PC-9 (cell line): ENCODE measurements around the gene EFCAB13. TPM values are rescaled to one million over a fixed set of nuclear protein-coding genes. Genes with fewer than 3 reads are reported as not detected.

ENCODE experiments used
- BruUV-seq: library from RNA; stranded (reverse); fragments of 400-500 nt; replicated peaks from 2 replicates; lab custom pipeline; 2021; lab: Mats Ljungman, UMichigan
- CTCF ChIA-PET: fragments of 300-600 bp; sonication (Branson Sonifier 250); formaldehyde crosslinking; loops from one replicate; lab custom pipeline; 2022; ENCODE audit warnings: antibody characterized with exemption; lab: Charles Lee
- POLR2A ChIA-PET: fragments of 300-600 bp; sonication (Branson Sonifier 250); formaldehyde crosslinking; loops from one replicate; lab custom pipeline; 2022; ENCODE audit warnings: antibody characterized with exemption; ENCODE audit not compliant: unreplicated experiment; lab: Charles Lee
- DNase-seq, 2 experiments: peaks; one replicate each; pipeline versions ENCODE4 v3.0.0 to v3.0.0-alpha.2; 2015 to 2022; ENCODE audit warnings: mixed read lengths in 1 of 2
- H2AFZ ChIP-seq: fragments of 200-600 bp; sonication (generic); 2 replicates; pipeline ENCODE4 v1.8.1; 2017; ENCODE audit warnings: antibody characterized with exemption
- H3F3A ChIP-seq: fragments of 200-600 bp; sonication (generic); 2 replicates; pipeline ENCODE4 v1.8.1; 2017; ENCODE audit warnings: antibody characterized with exemption, mild to moderate bottlenecking, low read depth; ENCODE audit not compliant: insufficient read depth
- H3K27ac ChIP-seq: fragments of 200-600 bp; sonication (generic); 2 replicates; pipeline ENCODE4 v1.6.1; 2016; ENCODE audit warnings: mixed run types
- H3K27me3 ChIP-seq: fragments of 200-600 bp; sonication (generic); 2 replicates; pipeline ENCODE4 v1.6.1; 2016; ENCODE audit warnings: low read depth, mixed run types; ENCODE audit not compliant: insufficient read depth
- H3K36me3 ChIP-seq: fragments of 200-600 bp; sonication (generic); 2 replicates; pipeline ENCODE4 v1.6.1; 2016; ENCODE audit warnings: low read depth, mixed run types
- H3K4me1 ChIP-seq: fragments of 200-600 bp; sonication (generic); replicated peaks from 2 replicates; pipeline ENCODE4 v1.6.1; 2016; ENCODE audit warnings: mixed run types; ENCODE audit not compliant: insufficient read depth
- H3K4me2 ChIP-seq: fragments of 200-600 bp; sonication (generic); 2 replicates; pipeline ENCODE4 v1.6.1; 2017; ENCODE audit warnings: mixed run types
- H3K4me3 ChIP-seq: fragments of 200-600 bp; sonication (generic); 2 replicates; pipeline ENCODE4 v1.6.1; 2016; ENCODE audit warnings: mixed run types
- H3K79me2 ChIP-seq: fragments of 200-600 bp; sonication (generic); 2 replicates; pipeline ENCODE4 v1.6.1; 2017; ENCODE audit warnings: low read depth, mixed run types
- H3K9me2 ChIP-seq: fragments of 200-600 bp; sonication (generic); 2 replicates; pipeline ENCODE4 v1.8.1; 2017; ENCODE audit warnings: mild to moderate bottlenecking; ENCODE audit not compliant: insufficient read depth
- H3K9me3 ChIP-seq: fragments of 200-600 bp; sonication (generic); 2 replicates; pipeline ENCODE4 v1.8.1; 2016; ENCODE audit warnings: low read depth; ENCODE audit not compliant: insufficient read depth
- H4K20me1 ChIP-seq: fragments of 200-600 bp; sonication (generic); 2 replicates; pipeline ENCODE4 v1.8.1; 2017; ENCODE audit not compliant: insufficient read depth
- CTCF ChIP-seq: fragments of 200-600 bp; sonication (generic); conservative IDR thresholded peaks from 2 replicates; pipeline ENCODE4 v1.6.1; 2017; ENCODE audit warnings: mixed run types, antibody characterized with exemption, mild to moderate bottlenecking, moderate library complexity
- EZH2 ChIP-seq: fragments of 200-600 bp; sonication (generic); IDR thresholded peaks from 2 replicates; pipeline ENCODE4 v1.8.0; 2017; ENCODE audit warnings: antibody characterized with exemption, low read depth
- intact Hi-C: fragments of 100-400 bp; cut with micrococcal nuclease; formaldehyde crosslinking; loops from one replicate; pipeline ENCODE4 v1.10.0; 2022; ENCODE audit not compliant: unreplicated experiment
- total RNA-seq: library from RNA; stranded (reverse); gene quantifications from 2 replicates; pipeline ENCODE4 v1.2.3, GENCODE V29; 2021

EFCAB13 gene
- total RNA-seq, 1 experiment from 2014 or later = 3.3 TPM

GRCh38 chr17:47277921-47278320, 45.8 kb upstream of the EFCAB13 start:
- CTCF ChIA-PET = no interaction called here
- H3F3A ChIP-seq = peaks cover 39% of the 10 kb centered on the region
- H3K27me3 ChIP-seq = no peaks in the 10 kb centered on the region
- POLR2A ChIA-PET = interaction anchor here (1.0 kb wide), 1 partner anchor 38 kb away, joined by 4 read pairs; no protein-coding TSS in a partner anchor
- no peaks in the 10 kb centered on the region for H3K36me3 ChIP-seq
- H3K9me2 ChIP-seq = no peaks in the 10 kb centered on the region
- H3K4me2 ChIP-seq = peak overlapping the region; percentile 59
- no peak for TF ChIP-seq EZH2
- intact Hi-C loops = loop anchor here (5.0 kb wide), 1 partner anchor 36 kb away; no protein-coding TSS in a partner anchor
- BruUV-seq = no TSS peak
- H2AFZ ChIP-seq = no peak overlapping the region
- H4K20me1 ChIP-seq = no peaks in the 10 kb centered on the region
- H3K27ac ChIP-seq = peak overlapping the region; percentile 87
- no peak overlapping the region for H3K4me3 ChIP-seq
- no peaks in the 10 kb centered on the region for H3K79me2 ChIP-seq
- no peak for DNase-seq
- H3K9me3 ChIP-seq = no peaks in the 10 kb centered on the region
- peaks cover 70% of the 10 kb centered on the region for H3K4me1 ChIP-seq

GRCh38 chr17:47278561-47278960, 45.2 kb upstream of the EFCAB13 start:
- H3K27ac ChIP-seq = peak overlapping the region; percentile 87
- H3K4me1 ChIP-seq = peaks cover 70% of the 10 kb centered on the region
- H4K20me1 ChIP-seq = no peaks in the 10 kb centered on the region
- H2AFZ ChIP-seq = no peak overlapping the region
- H3K9me2 ChIP-seq = no peaks in the 10 kb centered on the region
- peaks cover 39% of the 10 kb centered on the region for H3F3A ChIP-seq
- peak overlapping the region; percentile 59 for H3K4me2 ChIP-seq
- H3K36me3 ChIP-seq = no peaks in the 10 kb centered on the region
- H3K27me3 ChIP-seq = no peaks in the 10 kb centered on the region
- POLR2A ChIA-PET = interaction anchor here (0.5 to 1.0 kb wide), 5 partner anchors 18 to 75 kb away, joined by 3 to 7 read pairs (median 4); no protein-coding TSS in a partner anchor
- BruUV-seq = TSS peak; percentile 87
- H3K79me2 ChIP-seq = no peaks in the 10 kb centered on the region
- no peaks in the 10 kb centered on the region for H3K9me3 ChIP-seq
- CTCF ChIA-PET = interaction anchor here (1.1 kb wide), 1 partner anchor 37 kb away, joined by 4 read pairs; no protein-coding TSS in a partner anchor
- DNase-seq = no peak
- no peak overlapping the region for H3K4me3 ChIP-seq
- intact Hi-C loops = loop anchor here (5.0 kb wide), 1 partner anchor 36 kb away; no protein-coding TSS in a partner anchor
- no peak for TF ChIP-seq EZH2
- TF ChIP-seq CTCF = no peak

GRCh38 chr17:47279062-47279801, 44.5 kb upstream of the EFCAB13 start:
- H3K27me3 ChIP-seq = no peaks in the 10 kb centered on the region
- H3F3A ChIP-seq = peaks cover 39% of the 10 kb centered on the region
- no peak overlapping the region for H2AFZ ChIP-seq
- peak overlapping the region; percentile 87 for H3K27ac ChIP-seq
- no TSS peak for BruUV-seq
- POLR2A ChIA-PET = interaction anchor here (0.5 to 1.0 kb wide), 5 partner anchors 26 to 370 kb away, joined by 3 to 7 read pairs (median 4); partner anchors contain the start of gene KPNB1
- H3K4me3 ChIP-seq = no peak overlapping the region
- no peaks in the 10 kb centered on the region; the same call in 1 of the 2 replicates for H3K9me2 ChIP-seq
- H3K79me2 ChIP-seq = no peaks in the 10 kb centered on the region
- H3K36me3 ChIP-seq = no peaks in the 10 kb centered on the region
- CTCF ChIA-PET = interaction anchor here (1.1 kb wide), 1 partner anchor 36 kb away, joined by 4 read pairs; no protein-coding TSS in a partner anchor
- no peaks in the 10 kb centered on the region for H3K9me3 ChIP-seq
- no peak for TF ChIP-seq CTCF
- no peak for TF ChIP-seq EZH2
- peak; percentile 75 to 99 for DNase-seq
- peak overlapping the region; percentile 59 for H3K4me2 ChIP-seq
- intact Hi-C loops = loop anchor here (1.0 to 5.0 kb wide), 3 partner anchors 26 to 50 kb away; no protein-coding TSS in a partner anchor
- no peaks in the 10 kb centered on the region for H4K20me1 ChIP-seq
- peaks cover 70% of the 10 kb centered on the region for H3K4me1 ChIP-seq
